Activated CD8-positive, alpha-beta memory T cell treated with anti-CD3 and anti-CD28 coated beads for 48 hours (primary cell): ENCODE measurements around the gene LAMC3.
"Not testable (repeated sequence)": the region's sequence is repeated elsewhere in the genome, so short reads cannot be mapped to it uniquely, and the experiment has no call there.

ENCODE experiments used
- DNase-seq, 3 experiments: peaks; one replicate each; pipeline ENCODE4 v3.0.0-alpha.2; 2020; ENCODE audit warnings: low read depth in 2 of 3, low spot score in 2 of 3

LAMC3 gene

GRCh38 chr9:131096269-131097125, 87.5 kb downstream of the LAMC3 start, which contains the start of gene AIF1L:
TSS of gene AIF1L (plus strand) at chr9:131096531. CDS start at chr9:131096630, 99 bp downstream.
- DNase-seq: peak in 1 of 3 experiments; percentile 3

- no peak for DNase-seq
Observed at GRCh38 chr9:131097126-131097947, 88.4 kb downstream of the LAMC3 start.

GRCh38 chr9:131097948-131098278, 88.9 kb downstream of the LAMC3 start:
- no peak for DNase-seq

GRCh38 chr9:131098391-131099101, 89.6 kb downstream of the LAMC3 start:
- DNase-seq: no peak

DNA sequence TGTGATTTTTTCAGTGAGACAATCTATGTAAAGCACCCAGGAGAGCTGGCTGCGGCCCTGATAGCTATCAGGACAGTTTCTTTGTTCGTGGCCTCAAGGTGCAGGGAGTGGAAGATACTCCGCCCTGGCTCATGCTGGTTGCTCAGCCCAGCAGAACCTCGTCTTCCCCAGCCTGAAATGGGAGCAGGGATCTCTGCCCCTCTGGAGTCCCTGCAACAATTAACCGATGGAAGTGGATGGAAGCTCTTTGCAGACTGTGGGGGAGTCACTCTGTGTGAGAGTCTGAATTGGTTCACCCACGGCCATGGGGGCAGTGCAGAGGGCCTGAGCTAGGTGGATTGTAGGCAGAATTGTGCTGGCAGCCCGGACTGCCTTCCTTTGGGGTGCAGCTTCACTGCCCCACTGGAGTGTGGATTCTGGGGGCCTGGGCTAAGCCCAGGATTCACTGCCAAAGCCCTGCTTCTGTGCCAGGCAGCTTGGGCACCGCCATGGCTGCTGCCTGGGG, 90.2 kb downstream of the LAMC3 start:
- DNase-seq: no peak

DNA sequence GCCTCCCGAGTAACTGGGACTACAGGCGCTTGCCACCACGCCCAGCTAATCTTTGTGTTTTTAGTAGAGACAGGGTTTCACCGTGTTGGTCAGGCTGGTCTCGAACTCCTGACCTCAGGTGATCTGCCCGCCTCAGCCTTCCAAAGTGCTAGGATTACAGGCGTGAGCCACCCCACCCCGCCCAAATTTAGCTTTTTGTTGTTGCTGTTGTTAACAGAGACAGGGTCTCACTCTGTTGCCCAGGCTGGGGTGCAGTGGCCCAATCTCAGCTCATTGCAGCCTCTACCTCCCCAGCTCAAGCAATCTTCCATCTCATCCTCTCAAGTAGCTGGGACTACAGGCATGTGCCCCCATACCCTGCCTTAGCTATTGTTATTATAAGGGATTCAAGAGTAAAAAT, 90.9 kb downstream of the LAMC3 start:
- DNase-seq: not testable (repeated sequence)

DNA sequence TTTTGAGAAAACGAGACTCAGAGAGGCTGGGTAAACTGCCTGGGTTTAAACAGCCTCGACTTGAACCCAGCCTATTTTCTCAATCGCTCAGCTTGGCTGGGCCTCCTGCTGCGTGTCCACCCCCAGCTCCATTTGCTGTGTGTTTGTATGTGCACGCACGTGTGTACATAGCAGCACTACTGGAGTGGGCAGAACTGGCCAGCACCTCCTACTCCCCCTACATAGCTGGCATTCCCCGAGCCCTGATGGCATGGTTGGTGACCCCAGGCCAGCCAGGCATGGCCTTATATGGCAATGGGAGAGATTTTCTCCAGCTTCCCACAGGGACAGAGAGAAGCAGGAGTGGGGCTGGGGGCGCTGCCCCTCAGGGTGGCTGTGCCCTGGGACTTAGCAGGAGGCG, 91.5 kb downstream of the LAMC3 start:
- DNase-seq: no peak

DNA sequence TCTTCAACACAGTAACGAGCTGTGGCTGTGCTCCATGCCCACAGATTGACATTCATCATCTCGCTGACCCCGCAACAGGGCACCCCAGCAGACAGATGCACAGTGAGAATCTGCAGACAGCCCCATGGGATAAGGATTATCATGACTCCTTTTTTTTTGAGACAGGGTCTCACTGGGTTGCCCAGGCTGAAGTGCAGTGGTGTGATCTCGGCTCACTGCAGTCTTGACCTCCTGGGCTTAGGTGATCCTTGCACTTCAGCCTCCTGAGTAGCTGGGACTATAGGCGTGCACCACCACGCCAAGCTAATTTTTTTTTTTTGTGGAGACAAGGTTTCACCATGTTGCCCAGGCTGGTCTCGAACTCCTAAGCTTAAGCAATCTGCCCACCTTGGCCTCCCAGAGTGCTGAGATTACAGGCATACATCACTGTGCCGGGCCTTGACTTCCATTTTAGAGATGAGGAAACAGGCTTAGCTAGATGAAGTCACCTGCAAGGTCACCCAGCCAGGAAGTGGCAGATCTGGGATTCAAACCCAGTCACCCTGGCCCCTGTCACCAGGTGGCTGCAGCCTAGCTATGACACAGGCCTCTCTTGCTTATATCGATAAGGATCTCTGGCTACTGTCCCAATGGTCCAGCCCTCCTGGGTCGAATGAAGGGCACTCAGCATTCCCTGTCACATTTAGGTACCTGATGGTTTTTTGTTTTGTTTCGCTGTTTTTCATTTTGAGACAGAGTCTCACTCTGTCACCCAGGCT, 92.4 kb downstream of the LAMC3 start:
- DNase-seq: no peak

GRCh38 chr9:131103024-131103423, 94.0 kb downstream of the LAMC3 start:
- DNase-seq: no peak

- no peak for DNase-seq
Observed at GRCh38 chr9:131103535-131103934, 94.6 kb downstream of the LAMC3 start.

GRCh38 chr9:131104016-131104740, 95.2 kb downstream of the LAMC3 start:
- DNase-seq: no peak

- DNase-seq: no peak
Observed at GRCh38 chr9:131105952-131106351, 97.0 kb downstream of the LAMC3 start.

- no peak for DNase-seq
Observed at GRCh38 chr9:131107760-131108159, 98.8 kb downstream of the LAMC3 start.

GRCh38 chr9:131111186-131111853, 102.3 kb downstream of the LAMC3 start:
- DNase-seq: no peak

DNA sequence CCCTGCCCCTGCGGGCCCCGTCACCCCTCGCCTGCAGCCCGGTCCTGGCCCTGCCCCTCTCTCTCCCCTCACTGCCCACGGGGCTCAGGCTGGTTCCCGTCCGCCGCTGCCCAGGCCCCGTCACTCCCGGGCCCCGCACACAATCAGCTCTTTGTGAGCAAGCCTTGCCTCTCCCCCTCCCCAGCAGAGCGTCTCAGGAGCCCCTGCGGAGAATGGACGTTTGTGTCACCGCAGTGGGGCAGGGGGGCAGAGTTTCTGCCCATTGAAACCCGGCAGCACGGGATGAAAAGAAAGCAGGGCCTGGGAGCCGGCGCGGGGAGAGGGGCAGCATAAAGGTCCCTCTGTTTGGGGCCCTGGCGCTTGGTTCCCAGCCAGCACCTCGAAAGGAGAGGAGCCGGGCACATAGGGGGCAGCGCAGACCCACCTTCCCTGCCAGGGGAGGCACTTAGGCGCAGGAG, 102.9 kb downstream of the LAMC3 start:
- DNase-seq: no peak

DNA sequence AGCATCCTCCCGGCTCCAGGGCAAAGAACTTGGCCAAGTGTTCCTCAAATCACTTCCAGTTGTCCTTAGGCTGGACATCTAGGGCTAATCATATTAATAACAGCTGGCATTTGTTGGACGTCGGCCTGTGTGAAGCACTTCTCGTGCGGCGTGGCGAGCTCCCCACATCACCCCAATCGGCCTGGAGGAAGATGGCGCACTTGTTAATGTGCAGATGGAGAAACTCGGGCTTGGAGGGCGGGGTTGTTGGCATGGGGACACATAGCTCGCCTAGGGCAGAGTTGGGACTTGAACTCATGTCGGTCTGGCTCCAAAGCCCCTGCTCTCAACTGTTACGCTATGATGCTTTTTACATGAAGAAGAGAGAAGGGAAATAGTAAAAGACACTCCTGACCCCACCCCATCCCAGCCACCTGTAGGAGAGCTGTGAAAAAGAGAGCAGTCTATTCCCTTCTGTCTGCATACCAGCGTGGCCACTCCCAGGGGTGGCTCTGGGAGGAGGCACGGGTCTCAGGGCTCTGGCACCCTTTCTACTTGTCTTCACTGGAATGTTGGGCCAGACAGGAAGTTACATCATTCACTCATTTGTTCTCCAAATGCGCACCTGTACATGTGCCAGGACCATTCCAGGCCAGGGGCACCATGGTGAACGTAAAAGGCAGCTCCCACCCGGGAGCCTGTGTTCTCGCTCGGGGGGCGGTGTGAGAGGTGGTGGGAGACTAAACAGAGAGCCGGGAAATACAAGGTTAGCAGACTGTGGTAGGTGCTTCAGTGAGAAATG, 103.6 kb downstream of the LAMC3 start:
- no peak for DNase-seq

- DNase-seq: no peak
Observed at GRCh38 chr9:131113655-131114054, 104.7 kb downstream of the LAMC3 start.

DNA sequence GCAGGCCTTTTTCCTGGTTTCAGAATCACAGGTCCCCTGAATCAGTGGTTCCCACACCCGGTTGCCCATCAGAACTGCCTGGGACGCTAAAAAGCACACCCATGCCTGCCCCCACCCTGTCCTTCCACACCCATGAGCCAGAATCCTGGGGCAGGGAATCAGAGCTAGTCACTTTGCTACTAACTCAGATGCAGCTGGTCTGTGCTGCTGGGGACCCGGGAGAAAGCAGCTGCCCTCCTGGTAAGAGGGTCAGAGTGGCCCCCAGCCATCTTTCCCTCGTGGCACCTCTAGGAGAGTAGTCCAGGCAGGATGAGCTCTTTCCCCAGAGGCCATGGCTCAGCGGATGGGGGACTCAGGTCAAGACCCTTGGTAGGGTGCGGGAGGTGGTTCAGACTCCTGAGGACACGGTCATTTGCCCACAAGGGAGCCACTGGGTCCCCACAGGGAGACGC, 105.1 kb downstream of the LAMC3 start:
- no peak for DNase-seq
